Superior temporal gyrus (tissue), 1 donor: Measurements from ENCODE around the gene SKAP1.

ENCODE experiments used
- DNase-seq: peaks from one replicate; pipeline ENCODE4 v3.0.0-alpha.2; 2016; ENCODE audit errors: extremely low spot score

The SKAP1 gene

DNA sequence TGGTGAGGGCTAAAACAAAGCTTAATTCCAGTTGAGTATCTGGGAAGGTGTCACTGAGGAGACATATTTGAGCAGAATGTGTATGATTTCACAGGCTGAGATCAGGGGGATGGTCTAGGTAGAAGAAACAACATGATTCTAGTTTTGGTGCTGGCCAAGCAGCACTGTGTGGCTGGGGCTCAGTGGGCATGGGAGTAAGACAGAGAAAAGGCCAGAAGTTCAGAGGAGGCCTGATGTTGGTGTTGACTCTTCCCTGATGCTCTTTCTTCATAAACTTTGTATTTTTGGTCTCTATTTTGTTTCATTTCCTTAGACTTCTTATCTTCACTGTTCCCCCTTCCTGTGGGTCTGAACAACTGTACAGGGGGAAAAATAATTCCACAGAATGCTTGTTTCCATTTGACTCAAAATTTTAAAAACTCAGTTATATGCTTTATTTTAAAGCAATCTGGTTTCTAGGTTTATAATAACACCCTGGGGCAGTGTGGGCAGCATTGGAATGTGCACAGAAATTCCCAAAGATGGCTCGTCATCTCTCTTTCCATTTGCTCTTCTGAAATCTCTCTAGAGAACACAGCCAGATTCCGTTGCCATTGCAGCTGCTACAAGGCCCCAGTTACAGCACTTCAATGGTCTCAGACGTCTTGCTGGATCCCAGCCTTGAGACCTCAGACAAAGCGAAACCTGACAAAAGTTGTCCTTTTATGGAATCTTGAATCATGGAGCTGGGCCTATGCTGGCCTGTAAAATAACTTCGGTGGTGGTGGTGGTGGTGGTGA, 254.1 kb downstream of the SKAP1 start:
- DNase-seq = no peak

DNA sequence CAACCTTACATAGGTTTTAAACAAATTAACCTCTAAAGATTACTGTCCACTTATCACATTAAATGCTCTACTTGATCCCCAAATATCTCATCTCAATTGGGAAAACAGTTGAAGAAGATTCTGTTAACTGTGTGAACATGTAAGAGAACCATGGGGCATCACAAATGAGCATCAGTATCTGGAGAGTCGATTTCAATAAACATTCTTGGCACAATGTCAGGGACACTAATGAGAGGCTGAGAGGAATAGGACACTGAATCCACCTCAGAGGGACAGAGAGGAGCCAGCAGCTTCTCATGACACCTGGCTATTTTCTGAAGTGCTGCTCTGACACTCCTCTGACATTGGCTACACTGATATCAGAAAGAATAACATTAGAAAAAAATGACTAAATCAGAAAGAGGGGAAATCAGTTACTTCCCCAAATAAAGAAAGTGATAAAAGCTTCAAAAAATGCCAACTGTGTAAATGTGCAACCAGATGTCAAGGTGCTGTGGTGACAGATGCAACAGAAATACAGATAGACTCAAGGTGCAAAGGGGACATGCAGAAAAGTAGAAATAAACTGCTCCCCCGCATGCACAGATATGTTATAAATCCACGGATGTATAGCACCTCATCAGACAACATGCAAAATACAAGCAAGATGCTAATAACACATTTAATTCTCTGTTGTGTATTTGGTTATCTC, 255.0 kb downstream of the SKAP1 start:
- no peak for DNase-seq

DNA sequence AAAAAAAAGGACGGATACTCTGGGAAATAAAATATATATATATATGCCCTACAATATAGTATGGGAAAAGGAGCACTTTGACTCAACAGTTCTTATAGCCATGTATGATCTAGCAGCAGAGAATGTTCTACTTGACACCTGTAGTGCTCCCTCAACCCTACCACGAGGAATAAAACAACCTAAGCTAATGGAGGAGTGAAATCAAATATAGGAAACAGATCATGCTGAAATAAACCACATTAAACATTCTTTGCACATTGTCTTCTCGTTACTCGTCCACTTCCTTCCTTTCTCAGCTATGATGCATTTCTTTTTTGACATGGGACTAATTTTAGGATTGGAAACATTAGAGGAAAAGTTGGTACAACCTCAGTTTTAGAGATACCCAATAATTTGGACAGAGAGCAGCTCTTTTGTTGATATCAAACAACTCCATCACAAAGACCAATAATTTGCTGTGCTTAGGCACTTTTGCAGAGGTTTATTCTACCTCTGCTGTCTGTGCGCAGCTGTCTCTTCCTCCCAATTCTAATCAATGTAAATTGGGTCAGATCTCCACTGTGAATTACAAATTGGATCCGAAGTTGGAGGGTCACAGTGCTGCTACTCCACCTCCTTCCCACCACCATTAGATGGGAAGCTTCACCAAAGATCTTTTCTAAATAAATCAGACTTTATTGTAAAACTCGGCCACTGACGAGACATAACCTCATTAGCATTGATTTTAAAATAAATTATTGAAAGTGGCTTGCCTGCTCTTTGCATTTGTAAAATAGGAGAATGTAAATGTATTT, 256.6 kb downstream of the SKAP1 start:
- DNase-seq = no peak

DNA sequence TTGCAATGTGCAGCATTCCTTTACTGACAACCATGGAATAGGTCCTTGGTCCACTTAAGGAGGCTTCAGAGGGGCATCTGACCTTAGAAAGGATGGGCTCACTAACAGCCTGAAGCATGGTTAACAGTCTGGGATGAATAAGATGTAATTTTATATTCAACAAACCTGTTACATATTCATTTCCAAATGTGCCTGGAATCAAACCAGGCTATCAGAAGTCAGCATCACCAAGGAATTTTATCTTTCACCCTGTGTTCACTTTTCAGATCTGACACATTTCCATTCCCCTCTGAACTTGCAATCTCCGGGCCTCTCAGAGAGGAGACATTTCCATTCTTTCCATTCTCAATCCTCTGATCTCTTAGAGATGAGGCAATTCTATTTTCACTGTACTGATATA, 260.1 kb downstream of the SKAP1 start:
- no peak for DNase-seq

DNA sequence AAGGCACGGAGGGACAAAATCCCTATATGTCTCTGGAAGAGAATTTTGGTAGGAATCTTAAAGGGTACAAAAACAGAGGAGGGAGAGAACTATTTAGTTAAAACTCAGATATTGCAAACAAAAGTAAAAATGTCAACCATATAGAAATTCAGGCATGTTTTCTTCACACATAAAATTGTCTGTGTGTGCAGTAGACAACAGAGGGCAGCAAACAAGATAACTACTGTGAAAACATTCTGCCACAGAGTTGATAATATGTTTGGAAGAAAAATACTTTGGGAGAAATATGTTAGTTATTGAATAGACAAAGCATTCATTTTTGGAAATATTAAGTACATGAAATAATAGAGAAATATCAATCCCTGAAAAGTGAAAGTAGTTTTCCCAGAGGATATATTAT, 266.2 kb downstream of the SKAP1 start:
- DNase-seq = no peak

DNA sequence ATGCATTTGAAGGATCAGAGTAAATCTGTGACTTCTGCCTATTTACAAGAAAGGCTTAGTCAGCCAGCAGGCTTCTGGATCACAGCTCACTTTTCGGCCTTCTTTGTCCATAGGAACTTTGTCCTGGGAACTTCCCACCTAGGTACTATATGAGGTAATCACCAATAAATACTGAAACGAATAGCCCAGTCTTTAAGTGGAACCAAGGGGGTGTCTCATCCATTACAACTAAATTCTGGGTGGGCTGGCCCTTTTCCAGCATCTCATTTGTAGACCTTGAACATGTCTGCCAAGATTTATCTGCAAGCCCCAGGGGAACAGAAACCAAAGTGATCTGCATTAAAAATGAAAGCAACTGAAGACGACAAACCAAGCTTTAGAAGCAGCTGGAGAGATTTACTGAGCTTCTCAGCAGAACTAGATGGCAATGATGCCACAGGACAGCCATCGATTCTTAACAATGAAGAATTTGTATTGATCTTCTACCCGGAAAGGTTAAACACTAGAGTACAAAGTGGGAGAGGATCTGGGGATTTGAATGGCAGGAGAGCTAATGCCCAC, 267.0 kb downstream of the SKAP1 start:
- DNase-seq = no peak

DNA sequence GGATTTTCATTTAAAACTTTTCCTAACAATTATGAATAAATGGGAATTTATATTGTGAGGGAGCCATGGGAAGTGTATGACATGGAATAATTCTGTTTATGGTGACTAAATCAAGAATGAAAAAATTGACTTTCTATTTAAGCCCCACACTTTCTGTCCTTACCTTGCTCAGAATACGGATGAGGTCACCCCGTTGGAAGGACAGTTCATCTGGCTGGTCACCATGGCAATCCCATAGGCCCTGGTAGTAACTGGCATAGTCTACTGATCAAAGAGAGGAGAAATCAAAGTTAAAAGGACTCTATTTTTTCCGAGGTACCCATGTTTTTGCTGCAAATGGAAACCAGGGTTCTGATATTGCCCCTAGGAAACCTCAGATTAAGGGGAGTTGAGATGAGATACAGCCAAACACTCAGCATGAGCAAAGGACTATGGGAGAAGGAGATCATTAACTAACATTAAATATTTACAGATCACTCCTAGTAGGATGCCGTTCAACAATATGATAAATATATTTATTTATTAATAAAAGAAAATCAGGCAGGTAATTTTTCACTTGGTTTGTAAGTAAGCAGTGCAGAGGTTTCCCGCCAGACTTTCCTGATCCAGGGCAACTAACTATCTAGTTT, 267.6 kb downstream of the SKAP1 start:
- DNase-seq = no peak

DNA sequence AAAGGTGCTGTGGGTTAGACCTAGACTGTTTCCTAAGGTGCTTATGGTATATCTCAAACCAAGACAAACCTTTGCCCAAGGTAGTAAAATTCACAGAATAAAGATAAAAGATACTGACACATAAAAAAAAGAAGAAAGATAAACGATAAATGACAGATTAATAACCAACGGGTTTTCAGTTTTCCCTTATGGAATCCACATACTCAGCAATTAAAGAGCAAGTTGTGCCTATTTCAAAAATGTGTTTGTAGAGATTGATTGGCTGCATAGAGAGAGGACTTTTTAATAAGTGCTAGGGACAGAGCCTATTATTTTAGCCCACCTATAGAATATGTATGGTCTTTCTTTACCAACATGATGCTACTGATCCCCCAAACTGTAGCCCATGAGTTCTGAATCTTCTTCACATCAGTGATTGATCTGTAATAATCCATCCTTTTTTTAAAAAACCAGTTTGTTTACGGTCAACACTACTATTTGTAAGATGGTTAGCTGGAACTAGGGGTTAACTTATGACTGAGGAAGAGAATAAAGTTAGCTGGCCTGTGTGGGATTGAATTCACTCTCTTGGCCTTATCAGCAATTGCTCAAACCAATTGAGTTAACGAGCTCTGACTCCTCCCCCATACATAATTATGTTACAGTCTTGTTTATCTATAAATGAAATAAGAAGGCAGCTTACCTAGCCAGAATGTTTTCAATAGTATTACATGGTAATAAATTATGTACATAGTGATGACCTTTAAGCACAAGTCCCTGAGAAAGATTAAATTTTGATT, 268.7 kb downstream of the SKAP1 start:
- no peak for DNase-seq

DNA sequence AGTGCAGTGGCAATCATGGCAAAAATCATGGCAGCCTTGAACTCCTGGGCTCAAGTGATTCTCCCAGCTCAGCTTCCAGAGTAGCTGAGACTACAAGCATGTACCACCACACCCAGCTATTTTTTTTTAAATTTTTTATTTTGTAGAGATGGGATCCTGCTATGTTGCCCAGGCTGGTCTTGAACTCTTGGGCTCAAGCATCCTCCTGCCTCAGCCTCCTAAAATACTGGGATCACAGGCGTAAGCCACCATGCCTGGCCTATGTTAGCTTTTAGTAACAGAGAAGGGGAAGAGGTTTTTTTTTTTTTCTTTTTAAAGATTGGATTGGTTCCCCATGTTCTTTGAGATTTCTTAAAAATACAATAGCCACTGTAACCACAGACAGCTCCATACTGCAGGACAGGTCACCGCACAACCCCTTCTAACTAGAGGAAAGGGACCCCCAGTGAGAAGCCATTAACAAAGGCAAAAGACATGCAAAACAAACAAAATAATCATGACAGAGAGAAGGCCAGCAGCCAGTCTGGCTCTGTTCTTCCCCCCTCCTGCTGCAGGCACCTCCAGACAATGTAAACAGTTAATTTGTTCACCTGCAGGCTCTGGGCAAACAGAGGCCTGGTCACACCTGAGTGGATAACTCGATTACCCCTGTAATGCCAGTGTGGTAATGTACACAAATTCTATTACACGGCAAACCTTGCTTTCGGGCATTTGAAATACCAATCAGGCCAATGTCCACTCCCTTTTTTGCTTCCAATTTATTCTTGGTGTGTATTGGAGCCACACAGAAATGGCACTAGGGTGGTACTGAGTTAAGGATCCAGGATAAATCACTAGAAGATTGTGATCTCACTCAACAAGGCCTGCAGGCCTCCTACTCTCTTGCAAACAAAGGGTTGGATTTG, 269.6 kb downstream of the SKAP1 start:
- no peak for DNase-seq

DNA sequence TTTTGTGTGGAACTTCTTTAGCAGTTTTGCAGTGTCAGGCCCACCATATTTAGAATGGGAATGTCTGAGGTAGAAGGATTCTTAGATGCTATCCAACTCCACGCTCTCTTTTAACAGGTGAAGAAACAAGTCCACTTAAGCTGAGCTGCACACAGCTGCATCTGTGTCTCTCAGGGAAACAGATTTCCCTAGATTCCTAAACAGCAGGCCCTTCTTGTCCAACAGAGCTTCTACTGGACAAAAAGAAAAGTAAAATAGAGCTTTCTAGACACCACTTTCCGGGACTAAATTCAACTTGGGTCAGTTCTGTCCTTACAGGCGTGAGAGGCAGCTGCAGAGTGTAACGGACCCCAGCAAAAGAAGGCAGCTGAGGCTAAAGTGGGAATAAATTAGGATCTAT, 270.8 kb downstream of the SKAP1 start:
- DNase-seq = no peak

DNA sequence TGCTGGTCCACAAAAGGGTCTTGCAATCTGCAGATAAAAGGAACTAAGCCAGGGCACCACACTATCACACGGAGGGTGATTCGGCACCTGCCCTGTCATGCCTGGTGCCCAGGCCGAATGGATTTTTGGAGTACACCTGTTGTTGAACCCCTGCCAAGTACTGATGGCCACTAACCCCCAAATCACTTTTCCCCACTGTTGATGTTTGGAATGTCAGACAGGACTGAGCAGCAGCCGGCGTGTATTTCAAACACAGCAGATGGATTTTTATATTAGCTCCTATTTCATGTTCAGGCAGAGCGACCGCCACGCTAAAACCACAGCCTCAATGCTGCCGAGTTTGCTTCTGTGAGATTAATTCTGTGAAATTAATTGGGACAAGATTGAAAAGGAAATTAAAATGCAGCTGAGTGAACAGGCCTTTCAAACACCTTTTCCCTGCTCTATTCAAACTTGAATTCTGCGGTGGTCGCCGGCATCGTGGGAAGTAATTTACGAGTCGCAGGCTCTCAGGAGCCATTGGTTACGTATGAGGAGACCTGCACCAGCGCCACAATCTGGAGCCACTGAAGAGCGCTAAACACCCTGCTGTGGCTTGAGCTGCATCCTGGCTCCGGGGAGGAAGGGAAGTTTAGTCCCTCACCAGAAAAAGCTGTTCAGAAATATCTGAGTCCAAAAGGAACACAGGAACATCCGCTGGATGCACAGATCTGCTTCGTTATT, 274.0 kb downstream of the SKAP1 start:
- no peak for DNase-seq

DNA sequence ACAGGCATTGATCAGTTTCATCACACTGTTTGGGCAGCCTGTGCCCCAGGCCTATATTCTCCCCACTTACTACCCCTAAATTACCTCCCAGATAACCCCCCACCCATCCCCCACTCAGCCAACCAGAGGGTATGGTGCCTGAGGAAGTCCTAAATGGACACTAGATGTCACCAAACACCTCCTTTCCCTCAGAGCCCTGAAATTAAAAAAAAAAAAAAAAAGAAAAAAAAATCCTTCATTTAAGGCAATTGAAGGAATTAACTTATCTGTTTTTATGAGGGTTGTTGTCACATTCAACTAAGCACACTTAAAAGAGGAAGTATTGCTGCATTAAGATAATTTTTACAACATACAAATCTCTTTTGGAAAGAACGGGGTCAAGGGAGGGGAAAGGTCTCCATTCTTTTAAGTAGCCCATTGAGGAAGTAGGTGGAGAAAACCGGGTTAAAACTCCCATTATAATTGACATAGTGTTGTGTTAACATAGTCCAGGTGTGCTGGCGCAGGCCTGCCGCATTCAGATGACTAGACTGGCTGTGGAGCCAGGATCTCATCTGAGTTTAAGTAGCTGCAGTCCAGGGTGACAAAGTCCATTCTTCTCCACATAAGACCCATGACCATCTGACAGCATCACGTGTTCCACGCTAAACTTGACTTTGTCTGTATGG, 276.2 kb downstream of the SKAP1 start:
- no peak for DNase-seq

DNA sequence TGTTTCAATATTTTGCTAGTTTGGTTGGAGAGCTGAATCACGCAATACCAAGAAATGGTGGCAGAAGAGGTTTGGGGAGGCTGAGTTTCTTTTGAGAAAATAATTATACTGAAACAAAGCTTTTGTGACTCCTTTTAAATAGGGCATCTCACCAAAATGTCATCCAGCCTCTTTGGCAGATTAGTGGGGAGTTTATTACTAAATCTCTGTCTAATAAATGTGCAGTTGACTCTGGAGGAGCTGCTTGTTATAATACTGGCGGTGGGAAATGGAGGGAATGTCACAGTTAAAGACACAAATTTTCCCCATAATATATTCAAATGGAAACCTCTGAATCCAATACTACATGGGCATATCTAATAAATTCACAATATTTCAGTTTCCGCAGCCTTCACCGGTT, 277.7 kb downstream of the SKAP1 start:
- no peak for DNase-seq

DNA sequence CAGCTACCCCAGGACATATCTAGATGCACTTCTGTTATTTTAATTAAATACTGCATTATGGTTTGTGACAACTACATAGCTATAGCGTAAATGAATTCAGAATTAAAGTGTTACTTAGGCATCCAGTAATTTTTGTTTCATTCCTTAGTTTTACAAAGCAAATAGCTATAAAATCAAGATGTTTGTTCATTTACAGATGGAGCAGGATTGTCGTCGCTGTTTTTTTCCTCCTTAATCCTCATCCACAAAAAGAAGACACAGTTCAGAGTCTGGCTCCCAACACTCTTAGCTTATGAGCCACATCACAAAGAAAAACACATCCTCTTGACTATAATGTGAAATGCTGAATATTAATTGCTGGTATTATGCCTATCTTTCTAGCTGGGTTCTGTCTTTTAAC, 278.8 kb downstream of the SKAP1 start:
- no peak for DNase-seq

DNA sequence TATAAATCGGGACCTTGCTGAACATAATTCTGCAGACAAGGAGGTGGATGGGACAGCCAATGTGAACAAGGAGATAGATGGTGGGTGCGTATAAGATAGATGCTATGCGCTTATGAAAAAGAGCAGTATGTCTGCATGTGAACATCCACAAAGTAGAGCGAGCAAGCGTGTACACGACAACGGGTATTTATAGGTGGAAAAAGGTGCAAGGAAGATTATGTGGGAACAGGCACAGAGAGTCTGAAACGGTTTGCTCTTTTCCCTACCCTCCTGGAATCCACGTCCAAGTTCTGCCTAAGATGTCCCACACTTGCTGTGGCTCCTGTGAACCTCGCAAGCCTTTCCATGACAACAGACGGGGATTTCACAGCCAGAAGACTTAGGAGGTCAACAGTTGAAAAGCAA, 279.4 kb downstream of the SKAP1 start:
- DNase-seq = no peak

DNA sequence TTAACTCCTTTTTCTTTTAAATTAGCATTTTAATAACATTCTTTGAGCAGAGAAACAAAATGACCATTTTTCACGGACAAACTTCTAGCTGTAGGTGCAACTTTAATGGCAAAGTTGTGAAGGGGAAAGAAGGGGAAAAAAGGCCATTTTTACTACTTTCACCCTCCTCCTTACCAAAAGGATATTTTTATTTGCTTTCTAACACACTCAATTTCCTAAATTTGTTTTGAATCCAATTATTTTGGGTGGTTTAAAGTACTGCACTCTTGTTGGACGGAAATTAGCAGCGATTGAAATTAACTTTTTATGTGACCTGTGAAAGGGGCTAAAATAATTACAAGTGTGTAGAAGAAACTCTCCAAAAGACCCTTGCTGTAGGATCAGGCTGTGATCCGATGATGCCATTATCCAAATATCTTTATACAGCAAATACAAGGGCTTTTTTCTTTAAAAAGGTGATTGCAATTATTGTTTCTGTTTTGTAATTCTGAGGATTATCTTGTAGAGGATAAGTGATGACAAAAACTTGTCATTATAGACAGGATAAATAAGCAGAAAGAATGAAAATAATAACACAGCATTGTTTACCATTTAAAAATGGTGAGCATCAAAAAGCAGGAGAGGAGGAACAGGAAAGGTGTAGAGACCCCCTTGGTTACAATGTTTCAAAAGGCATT, 280.1 kb downstream of the SKAP1 start:
- DNase-seq = no peak

DNA sequence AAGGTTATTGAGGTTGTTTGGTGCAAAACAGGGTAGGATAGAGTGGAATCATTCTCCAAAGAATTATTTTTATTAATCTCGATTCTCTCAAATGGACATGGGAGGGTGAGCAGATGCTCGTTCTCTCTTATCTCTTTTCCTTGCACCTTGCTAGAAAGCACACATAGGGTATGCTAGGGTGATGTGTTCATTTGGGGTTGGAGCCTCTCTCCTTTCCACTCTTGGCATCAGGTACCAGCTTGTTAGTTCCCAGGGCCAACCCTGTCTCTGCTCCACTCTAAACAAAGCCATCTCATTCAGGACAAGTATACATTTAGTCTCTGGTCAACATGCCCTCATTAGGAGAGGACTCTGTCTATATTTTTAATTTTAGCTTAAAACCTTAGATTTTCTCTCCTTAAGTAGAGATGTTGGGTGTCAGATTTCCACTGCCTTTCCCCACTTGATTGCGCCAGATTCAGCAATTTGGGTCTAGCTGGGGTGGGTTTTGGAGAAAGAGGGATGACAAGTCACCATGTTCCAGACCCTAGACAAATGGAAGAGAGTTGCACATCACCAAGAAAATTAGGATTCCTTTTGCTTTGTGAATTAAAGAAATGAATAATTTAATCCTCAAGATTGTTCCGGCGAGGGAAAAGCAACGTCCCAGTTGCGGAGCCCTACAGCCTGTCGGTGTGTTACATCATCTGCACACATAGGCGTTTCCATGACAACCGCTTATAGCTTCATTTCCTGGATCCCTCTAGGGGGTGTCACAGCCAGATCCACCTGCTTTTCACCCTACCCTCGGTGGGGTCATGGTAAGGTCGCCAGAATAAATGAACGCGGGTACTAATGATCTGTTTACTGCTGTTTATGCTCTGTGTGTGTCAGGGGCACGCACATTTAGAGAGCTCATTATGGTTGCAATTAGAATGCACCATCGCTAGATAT, 280.9 kb downstream of the SKAP1 start:
- DNase-seq = no peak
